Stimulated activated CD8-positive, alpha-beta memory T cell treated with anti-CD3 and anti-CD28 coated beads, Interleukin-7, amount 100 ng/mL, for 48 hours (primary cell): Measurements from ENCODE around the gene GNAO1.

Experiments
- DNase-seq, 2 donors: peaks; one replicate each; pipeline ENCODE4 v3.0.0-alpha.2; 2020; ENCODE audit warnings: low read depth in 1 of 2; ENCODE audit errors: extremely low read depth in 1 of 2

Gene GNAO1

DNA sequence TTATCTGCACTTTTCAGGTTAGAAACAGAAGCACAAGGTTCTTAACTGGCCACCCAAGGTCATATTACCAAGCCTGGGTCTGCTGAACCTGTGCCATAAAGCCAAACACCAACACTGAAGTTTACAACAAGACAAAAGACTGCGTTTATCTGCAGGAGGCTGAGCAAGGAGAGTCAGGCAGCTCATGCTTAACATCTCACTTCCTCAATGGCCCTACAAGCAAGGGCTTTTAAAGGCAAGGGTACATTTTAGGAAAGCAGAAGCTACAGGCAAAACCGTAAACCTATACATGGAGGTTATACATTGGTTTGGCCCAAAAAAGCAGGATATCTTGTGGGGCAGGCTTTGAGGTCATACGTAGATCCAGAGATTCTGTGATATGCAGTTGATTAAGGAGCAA lies 91.2 kb downstream of the GNAO1 start:
- no peak for DNase-seq

DNA sequence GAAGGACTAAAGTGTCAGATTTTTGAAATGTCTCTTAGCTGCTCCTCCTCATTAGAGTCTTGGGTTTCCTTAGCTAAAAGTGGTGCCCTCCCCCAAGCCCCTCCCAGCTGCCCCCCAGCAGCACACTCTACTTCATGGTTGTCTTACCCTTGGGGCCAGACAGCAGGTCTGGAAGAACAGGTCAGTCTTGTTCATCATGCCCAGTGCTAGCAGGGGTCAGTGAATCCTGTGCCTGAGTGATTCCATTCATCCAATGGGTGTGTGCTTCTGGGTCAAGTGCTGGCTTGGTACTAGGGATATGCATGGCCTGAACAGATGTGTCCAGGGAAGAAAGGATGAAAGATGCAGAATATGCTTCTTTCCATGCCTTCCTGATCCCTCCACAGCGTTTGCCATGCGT lies 93.2 kb downstream of the GNAO1 start:
- no peak for DNase-seq

DNA sequence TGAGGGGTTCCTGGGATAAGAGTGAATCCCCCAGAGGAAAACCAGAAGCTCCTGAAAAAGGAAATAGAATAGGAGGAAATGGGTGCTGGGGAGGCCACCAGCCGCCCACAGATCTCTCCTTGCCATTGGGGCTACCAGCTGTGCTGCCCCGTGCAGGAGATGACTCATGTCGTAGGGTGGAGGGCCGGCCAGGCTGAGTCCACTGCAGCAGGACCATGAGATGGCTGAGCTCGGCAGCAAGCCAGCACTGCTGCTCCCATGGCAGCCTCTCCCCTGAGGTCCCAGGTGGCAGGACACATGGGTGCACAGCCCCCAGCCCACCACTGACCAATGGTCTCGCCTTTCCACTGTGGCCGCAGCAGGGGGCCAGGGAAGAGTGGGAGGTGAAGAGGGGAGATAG lies 95.5 kb downstream of the GNAO1 start:
- no peak for DNase-seq

DNA sequence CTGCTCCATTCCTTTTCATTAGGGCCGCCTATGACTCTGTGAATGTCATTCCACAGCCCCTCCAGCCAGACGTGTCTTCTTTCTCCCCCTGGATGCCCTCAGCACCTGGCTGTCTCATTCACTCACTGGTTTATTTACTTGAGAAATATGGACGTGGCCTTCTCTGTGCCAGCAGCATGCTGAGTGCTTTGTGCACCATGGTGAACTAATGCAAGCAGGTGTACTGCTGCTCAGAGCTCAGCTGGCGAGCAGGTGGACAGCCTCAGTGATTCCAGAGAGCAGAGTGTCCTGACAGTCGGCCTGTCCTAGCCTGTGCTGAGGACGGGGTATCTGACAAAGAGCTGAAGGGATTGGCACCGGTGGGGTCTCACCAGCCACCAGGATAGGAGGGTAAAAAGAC lies 96.7 kb downstream of the GNAO1 start:
- no peak for DNase-seq

DNA sequence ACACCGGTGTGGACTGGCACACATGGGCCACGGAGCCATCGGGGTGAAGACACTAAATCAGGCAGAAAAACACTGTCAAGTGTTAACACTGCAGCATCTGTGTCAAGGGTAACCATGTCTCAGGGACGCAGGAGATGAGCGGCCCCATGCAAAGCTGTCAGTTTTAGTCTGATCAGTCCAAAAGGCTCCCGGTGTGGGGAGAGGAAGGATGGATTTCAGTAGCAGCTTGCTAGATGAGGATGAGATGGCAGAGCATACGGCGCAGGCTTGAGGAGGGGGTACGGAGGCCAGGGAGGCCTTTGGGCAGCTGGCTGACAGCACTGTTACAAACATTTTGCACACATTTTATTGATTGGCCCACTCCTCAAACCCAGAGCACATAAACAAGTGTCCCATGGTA lies 98.1 kb downstream of the GNAO1 start:
- no peak for DNase-seq

DNA sequence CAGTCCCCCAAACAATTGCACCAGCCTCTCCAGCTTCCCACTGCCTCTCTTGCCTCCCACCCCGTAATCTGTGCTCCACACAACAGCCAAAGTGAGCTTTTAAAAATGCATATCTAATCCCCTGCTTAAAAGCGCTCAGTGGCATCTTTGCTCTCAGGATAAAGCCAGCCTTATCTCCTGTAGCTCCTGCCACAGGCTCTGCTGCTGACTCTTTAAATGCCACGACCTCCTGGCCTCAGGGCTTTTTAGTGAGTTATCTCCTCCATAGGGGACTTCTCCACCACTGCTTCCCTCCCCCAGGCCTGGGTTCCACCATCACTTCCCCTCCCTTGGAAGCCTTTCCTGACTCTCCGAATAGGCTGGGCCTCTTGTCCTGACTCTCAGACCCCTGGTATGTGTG lies 98.6 kb downstream of the GNAO1 start:
- DNase-seq = no peak

DNA sequence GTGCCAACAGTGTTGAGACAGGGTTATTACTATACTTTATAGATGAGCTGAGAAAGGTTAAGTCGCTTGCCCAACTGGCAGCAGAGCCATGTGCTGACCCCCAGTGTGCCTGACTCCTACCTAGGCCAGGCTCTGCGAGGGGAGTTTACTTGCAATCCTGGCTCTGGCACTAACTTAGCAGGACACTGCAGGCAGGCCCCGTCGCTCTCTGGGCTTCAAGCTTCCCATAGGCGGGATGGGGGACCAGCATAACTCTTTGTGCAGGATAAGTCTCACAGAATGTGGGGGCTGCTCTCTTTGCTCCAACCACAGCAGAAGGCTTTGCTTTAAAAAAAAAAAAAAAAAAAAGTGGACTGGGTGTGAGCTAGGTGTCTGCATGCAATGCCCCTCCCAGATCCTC lies 102.7 kb downstream of the GNAO1 start:
- DNase-seq = no peak

DNA sequence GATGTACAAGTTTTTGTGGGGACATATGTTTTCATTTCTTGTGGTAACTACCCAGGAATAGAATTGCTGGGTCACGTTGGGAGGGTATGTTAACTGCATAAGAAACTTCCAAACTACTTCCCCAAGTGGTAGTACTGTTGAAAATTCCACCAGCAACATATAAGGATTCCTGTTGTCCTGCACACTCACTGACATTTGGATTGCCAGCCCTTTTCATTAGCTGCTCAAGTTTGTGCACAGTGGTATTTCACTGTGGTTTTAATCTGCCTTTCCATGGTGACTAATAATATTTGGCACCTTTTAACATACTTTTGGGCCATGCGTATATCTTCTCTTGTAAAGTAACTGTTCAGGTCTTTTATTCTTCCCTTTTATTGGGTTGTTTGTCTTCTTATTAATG lies 103.3 kb downstream of the GNAO1 start:
- no peak for DNase-seq

DNA sequence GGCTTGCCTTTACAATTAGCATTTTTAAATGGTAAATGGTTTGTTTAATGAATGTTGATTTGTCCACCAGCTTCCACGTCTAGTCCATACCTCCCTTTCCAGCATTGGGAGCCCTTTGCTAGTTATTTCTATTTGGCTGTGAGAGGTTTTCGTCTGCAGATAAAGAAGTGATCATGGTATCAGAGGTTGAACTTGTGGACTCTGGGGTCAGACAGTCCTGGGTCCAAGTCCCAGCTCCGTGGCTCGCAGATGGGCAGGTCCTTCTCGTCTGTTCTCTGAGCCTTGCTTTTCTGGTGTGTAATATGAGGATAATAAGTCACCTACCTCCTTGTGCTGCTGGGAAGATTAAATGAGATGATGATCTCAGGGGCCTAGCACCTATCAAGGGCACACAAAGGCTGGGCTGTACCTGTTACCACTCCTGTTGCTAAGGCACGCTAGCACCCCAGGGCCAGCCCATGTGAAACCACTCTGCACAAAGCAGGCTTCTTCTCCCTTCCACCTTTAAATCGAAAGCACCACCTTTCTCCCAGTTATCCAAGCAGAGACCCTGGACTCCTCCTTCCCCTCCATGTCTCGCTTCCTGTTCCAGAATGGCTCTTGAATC lies 103.9 kb downstream of the GNAO1 start:
- no peak for DNase-seq

DNA sequence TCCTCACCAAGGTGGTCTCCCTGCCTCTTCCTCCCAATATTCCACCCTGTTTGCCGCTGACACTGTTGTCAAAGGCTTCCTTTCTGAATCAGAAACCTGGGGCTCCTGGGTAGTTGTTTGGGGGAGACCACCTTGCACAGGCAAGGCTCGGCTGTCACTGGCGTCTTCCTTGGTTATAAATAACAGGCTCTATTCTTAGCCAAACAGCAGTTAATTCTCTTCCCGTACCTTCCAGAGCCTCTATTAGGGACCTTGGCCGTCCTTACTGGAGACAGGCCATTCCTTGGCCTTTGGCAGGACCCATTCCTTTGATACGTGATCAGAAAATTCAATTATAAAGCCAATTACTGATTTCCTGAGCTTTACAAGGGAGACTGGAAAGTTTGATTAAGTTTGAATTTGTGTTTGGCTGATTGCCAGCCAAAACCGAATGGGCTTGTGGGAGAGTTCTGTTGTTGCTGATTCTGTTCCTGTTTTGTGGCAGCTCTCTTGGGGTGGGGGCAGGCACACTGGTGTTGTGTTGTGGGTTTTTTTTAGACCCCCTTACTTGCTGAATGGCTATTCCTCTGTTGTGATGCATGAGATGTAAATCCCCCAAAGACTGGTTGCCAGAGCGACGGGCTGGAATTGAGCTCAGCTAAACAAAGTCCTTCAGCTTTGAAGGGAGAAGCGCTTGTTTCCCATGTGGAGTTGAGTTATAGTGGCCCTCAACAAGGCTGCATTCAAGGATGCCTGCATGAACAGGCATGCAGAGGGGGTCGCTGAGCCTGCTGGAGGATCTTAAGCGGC lies 104.6 kb downstream of the GNAO1 start:
- DNase-seq = no peak

DNA sequence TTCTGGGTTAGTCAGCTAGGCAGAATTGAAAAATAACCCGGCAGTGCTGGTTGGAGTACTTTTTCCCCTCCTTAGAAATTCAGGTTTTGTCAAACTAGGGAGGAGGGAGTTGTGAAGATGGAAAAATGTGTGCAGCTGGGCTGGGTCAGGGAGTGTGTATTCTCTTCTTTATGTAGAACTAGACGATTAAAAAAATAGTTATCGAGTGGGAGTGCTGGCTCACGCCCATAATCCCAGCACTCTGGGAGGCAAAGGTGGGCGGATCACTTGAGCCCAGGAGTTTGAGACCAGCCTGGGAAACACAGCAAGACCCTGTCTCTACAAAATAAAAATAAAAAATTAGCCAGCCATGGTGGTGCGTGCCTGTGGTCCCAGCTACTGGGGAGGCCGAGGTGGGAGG lies 106.4 kb downstream of the GNAO1 start:
- DNase-seq = no peak

DNA sequence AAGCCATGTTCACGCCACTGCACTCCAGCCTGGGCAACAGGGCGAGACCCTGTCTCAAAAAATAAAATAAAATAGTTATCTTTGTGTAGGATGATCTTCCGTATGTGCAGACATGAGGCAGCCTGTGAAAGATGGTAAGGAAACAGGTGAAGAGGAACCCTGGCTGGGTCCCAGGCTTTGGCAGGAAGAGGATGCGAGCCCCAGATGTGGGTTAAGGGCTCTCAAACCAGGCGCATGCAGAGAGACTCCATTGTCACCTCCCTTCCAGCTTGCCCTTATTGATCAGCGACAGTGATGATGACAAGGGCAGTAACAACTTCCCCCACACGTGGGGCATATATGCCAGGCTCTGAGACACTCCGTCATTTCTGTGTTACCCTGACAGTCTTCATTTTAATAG lies 106.8 kb downstream of the GNAO1 start:
- DNase-seq = no peak

DNA sequence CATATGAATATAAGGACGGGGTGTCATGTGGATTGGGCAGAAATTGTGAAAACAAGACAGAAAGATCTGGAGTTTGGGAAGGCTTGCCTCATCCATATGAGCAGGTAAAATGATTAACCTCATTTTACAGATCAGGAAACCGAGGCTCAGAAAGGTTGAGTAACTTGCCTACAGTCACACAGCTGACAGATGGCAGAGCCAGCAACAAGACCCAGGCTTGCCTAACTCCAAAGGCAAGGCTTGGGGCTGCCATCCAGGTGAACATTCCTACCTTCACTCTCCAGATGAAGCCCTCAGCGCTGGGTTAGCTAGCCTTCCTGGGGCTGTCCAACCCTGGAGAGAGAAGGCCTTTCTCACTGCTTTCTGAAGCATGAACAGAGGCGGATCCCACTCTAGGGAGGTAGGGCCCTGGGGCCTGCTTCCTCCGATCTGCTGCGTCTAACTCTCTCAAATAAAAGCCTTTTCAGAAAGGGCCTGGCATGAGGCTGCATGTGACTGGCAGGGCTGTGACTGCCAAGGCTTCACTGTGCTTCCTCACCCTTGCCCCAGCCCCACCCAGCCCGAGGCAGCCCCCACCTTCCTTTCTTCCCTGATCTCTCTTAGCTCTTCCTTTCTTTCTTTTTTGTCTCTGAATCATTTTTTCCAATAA lies 107.8 kb downstream of the GNAO1 start:
- DNase-seq = no peak

DNA sequence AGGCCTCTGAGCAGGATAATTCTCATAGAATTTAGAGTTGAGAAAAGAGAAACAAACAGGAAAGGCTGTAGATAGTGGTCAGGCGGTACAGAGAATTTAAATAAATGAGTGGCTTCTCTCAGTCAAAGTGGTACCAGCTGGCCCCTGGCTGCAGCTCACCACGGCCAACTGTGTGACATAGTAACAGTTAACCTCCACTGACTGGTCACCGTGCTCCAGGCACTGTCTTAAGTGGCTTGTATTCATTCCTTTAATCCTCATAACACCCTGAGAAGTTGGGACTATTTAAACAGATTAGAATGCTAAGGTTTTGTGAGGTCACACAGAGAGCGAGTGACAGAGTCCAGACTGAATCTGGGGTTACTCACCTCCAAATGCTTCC lies 108.9 kb downstream of the GNAO1 start:
- DNase-seq = no peak

DNA sequence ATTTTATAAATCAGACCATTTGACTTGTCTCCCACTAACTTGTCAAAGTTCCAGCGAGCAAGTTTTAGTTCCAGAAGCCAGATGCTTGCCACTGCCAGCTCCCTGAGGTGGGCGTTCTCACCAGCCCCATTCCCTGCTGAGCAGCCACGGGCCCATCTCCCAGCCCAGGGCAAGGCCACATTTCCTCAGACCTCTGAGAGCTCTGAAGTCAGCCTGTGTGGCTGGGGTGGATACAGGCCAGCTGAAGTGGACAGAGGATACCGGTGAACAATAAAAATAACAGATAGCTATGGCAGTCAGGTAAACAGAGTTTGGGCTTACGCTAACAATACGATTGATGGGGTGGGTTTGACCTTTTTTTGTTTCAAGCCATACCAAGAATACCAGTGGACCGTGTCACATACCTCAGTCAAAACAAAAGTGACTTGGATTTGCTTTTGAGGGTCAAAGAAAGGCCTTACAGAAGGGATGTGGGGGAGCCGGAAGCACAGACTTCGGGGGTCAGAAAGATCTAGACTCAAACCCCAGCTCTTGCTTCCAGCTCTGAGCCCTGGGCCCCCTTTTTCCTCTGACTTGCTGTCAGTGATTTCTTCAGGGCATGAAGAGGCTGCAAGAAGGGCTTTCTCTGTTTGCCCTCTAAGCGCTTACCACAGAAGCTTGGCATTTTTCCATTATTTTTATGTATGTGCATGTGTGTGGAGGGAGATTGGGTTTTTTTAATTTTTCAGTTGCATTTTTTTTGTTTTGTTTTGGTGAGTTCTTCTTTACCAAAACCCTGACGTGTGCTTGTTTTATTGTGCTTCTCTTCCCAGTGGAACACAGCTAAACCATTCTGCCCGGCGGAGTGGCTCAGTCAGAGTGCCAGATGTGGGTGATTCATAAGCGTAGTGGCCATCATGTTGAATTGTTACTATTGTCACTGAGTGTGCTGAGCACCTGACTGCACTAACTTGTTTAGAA lies 109.9 kb downstream of the GNAO1 start:
- DNase-seq = no peak

DNA sequence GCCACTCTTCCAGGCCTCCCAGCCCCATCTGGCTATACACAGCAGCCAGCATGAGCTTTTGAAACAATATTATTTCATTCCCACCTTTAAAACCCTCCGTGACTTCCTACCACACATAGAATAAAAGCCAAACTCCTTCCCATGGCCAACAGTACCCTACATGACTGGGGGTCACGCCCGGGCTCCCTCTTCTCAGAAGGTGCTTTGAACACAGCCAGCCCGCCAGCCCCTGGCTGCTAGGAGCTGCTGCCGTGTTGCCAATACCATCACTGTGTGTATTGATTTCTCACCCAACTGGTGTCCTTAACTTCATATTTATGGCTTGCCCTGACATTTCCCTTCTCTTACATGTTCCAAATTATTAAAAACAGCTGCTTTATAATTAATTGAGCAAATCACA lies 111.2 kb downstream of the GNAO1 start:
- no peak for DNase-seq

DNA sequence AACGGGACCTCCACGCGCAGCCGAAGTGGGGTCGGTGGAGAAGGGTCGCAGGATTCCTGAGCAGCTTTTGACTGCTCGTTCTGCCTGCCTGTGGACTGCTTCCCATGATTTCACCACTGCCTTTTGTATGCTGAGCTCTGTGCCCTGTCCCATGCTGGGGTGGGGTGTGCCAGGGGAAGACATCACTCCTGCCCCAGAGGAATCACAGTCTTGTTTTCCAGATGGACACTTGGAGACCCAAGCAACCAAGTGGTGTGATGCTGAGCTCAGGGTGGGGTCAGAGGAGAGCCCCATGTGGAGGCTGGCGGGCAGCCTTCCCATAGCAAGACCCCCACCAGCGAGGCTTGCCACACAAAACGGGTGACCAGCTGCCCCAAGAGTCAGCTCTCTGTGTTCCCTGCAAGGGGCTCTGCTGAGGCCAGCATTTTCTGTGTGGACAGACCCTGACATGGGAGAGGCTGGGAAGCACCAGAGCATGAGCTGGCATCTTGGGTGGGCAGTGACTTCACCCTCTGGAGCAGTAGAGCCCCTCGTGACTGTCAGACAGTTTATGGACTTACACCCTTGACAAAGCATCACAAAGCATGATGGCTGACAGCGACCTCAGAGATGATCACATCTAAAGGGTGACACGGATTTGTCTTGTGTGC lies 111.9 kb downstream of the GNAO1 start:
- DNase-seq = no peak

DNA sequence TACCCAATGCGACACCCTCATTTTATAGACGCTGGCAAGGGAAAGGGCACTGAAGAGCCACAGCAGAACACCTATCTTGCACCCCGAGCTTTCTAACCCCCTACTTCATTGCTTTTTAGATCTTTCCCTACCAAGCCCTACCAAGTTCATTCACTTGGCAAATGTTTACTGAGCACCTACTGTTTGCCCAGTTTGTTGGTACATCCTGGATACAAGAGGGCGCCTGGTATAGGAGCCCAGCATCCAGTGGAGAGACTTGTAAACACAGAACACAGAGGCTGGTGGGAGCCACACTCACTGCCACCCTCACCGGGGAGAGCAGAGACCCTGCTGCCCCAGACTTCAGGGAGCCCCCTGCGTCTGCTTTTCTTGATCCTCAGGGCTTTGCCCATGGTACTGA lies 112.6 kb downstream of the GNAO1 start:
- no peak for DNase-seq

DNA sequence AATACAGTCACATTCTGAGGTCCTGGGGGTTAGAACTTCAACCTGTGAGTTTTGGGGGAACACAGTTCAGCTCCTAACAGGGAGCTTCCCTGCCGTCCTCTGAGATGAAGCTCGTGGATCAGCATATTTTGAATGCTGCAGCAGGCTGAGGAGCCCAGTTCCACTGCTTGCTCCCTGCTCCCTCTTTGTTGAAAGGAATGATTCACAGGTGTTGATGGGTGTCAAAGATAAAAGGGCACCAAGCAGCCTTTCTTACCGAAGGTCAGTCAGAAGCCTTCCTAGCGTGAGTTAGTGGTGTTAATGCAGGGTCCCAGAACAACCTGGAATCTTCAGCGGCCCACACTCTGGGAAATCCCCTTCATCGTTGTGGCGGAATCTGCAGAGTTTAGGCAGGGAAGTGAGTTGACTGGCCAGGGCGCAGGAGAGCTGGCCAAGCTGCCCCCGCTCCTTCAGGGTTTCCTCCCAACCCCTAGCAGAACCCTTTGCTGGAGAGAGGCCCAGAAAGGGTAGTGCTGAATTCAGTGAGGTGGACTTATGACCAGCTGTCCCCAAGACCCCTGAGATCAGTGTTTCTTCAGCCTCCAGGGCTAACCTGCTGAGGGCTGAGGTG lies 114.8 kb downstream of the GNAO1 start:
- DNase-seq = no peak
